Neural progenitor cell (in vitro differentiated cells): ENCODE results near the gene PPP1R9B. TPM values are rescaled to one million over a fixed set of nuclear protein-coding genes. Genes with fewer than 3 reads are reported as not detected.

Source experiments
- DNase-seq: peaks from one replicate; pipeline ENCODE4 v3.0.0-alpha.2; 2016; ENCODE audit warnings: low spot score
- H2AFZ ChIP-seq: fragments of 200-600 bp; sonication (generic); replicated peaks from 2 replicates; pipeline ENCODE4 v1.6.1; 2016; ENCODE audit warnings: antibody characterized with exemption
- H3F3A ChIP-seq: fragments of 200-600 bp; sonication (generic); 2 replicates; pipeline ENCODE4 v1.6.1; 2016; ENCODE audit warnings: antibody characterized with exemption, low read depth
- H3K27ac ChIP-seq: fragments of 200-600 bp; sonication (generic); 2 replicates; pipeline ENCODE4 v1.5.1; 2016; ENCODE audit warnings: mild to moderate bottlenecking
- H3K27me3 ChIP-seq: fragments of 200-600 bp; sonication (generic); 2 replicates; pipeline ENCODE4 v1.6.1; 2016; ENCODE audit warnings: mild to moderate bottlenecking, moderate library complexity
- H3K36me3 ChIP-seq: fragments of 200-600 bp; sonication (generic); 2 replicates; pipeline ENCODE4 v1.5.1; 2016
- H3K4me1 ChIP-seq: fragments of 200-600 bp; sonication (generic); 2 replicates; pipeline ENCODE4 v1.6.1; 2016; ENCODE audit warnings: mixed run types
- H3K4me2 ChIP-seq: fragments of 200-600 bp; sonication (generic); 2 replicates; pipeline ENCODE4 v1.6.1; 2016
- H3K4me3 ChIP-seq: fragments of 200-600 bp; sonication (generic); 2 replicates; pipeline ENCODE4 v1.5.1; 2016
- H3K79me2 ChIP-seq: fragments of 200-600 bp; sonication (generic); 2 replicates; pipeline ENCODE4 v1.6.1; 2016; ENCODE audit warnings: low read depth
- H3K9ac ChIP-seq: fragments of 200-600 bp; sonication (generic); 2 replicates; pipeline ENCODE4 v1.6.1; 2016
- H3K9me3 ChIP-seq: fragments of 200-600 bp; sonication (generic); 2 replicates; pipeline ENCODE4 v1.5.1; 2016; ENCODE audit warnings: low read depth
- H4K20me1 ChIP-seq: fragments of 200-600 bp; sonication (generic); 2 replicates; pipeline ENCODE4 v1.6.1; 2016; ENCODE audit warnings: low read depth
- H3K27ac Mint-ChIP-seq: 3 replicates; pipeline ENCODE4 v1.8.0; 2021; ENCODE audit warnings: mixed read lengths
- H3K27me3 Mint-ChIP-seq: 2 replicates; pipeline ENCODE4 v1.8.0; 2022; ENCODE audit warnings: low read depth, mild to moderate bottlenecking, inconsistent platforms, moderate library complexity, mixed read lengths; ENCODE audit not compliant: insufficient read depth
- H3K36me3 Mint-ChIP-seq: 3 replicates; pipeline ENCODE4 v1.8.0; 2021; ENCODE audit warnings: mixed read lengths
- H3K4me1 Mint-ChIP-seq: 3 replicates; pipeline ENCODE4 v1.8.0; 2021; ENCODE audit warnings: mixed read lengths
- H3K4me3 Mint-ChIP-seq: 3 replicates; pipeline ENCODE4 v1.8.0; 2021; ENCODE audit warnings: mild to moderate bottlenecking, moderate library complexity, mixed read lengths
- H3K9me3 Mint-ChIP-seq: 3 replicates; pipeline ENCODE4 v1.8.0; 2020; ENCODE audit warnings: mixed read lengths
- CTCF ChIP-seq: fragments of 200-600 bp; sonication (generic); IDR thresholded peaks from 2 replicates; pipeline ENCODE4 v1.5.1; 2017; ENCODE audit warnings: antibody characterized with exemption, mild to moderate bottlenecking
- EZH2 ChIP-seq: fragments of 200-600 bp; sonication (generic); IDR thresholded peaks from 2 replicates; pipeline ENCODE4 v1.6.1; 2017; ENCODE audit warnings: antibody characterized with exemption, mild to moderate bottlenecking, moderate library complexity
- EZH2phosphoT487 ChIP-seq: fragments of 200-600 bp; sonication (generic); IDR thresholded peaks from 2 replicates; pipeline ENCODE4 v1.6.1; 2017; ENCODE audit warnings: antibody characterized with exemption
- total RNA-seq: library from RNA; depleted of rRNA; stranded (reverse); fragments of >200 nt; gene quantifications from 2 replicates; pipeline ENCODE4 v1.2.3, GENCODE V29; 2015; ENCODE audit warnings: low replicate concordance

Gene PPP1R9B
- total RNA-seq, 1 donor from 2014 or later, result 12.0 TPM

DNA sequence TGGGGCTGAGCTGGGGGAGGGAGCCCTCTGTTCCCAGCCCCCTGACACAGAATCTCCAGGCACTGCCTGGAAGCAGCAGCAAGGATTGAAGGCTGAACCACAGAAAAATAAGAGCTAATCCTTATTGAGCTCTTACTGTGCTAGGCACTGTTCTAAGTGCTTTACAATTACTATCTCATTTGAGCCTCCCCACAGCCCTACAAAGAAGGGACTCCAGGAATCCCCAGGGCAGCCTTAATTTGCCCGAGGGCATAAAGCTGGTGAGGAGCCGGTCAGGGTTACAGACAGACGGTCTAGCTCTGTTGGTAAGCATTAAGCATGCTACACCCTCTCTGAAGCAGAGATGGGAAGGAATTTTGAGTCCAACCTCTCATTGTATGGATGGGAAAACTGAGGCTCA lies 27.5 kb downstream of the PPP1R9B start:
- Histone ChIP-seq H3K9me3 (no peaks in the 10 kb centered on the region), H3K4me3 (no peak overlapping the region), H3F3A (peaks cover 46% of the 10 kb centered on the region), H3K9ac (no peak overlapping the region), H2AFZ (no peak overlapping the region), H3K36me3 (no peaks in the 10 kb centered on the region), H3K27me3 (peaks cover 16% of the 10 kb centered on the region), H3K27ac (peak overlapping the region; percentile 64), H3K79me2 (peaks cover 9% of the 10 kb centered on the region), H3K4me1 (peaks cover 31% of the 10 kb centered on the region), H3K4me2 (peak overlapping the region; percentile 50), H4K20me1 (peaks cover 15% of the 10 kb centered on the region)
- H3K4me3 Mint-ChIP-seq, result no peak overlapping the region
- peaks cover 6% of the 10 kb centered on the region for H3K27me3 Mint-ChIP-seq
- H3K36me3 Mint-ChIP-seq, result peaks cover 14% of the 10 kb centered on the region
- DNase-seq, result peak; percentile 66
- H3K4me1 Mint-ChIP-seq, result peaks cover 48% of the 10 kb centered on the region
- H3K27ac Mint-ChIP-seq, result peak overlapping the region; percentile 43
- TF ChIP-seq EZH2, result no peak
- no peak for TF ChIP-seq CTCF
- TF ChIP-seq EZH2phosphoT487, result peak; percentile 27
- H3K9me3 Mint-ChIP-seq, result no peaks in the 10 kb centered on the region

DNA sequence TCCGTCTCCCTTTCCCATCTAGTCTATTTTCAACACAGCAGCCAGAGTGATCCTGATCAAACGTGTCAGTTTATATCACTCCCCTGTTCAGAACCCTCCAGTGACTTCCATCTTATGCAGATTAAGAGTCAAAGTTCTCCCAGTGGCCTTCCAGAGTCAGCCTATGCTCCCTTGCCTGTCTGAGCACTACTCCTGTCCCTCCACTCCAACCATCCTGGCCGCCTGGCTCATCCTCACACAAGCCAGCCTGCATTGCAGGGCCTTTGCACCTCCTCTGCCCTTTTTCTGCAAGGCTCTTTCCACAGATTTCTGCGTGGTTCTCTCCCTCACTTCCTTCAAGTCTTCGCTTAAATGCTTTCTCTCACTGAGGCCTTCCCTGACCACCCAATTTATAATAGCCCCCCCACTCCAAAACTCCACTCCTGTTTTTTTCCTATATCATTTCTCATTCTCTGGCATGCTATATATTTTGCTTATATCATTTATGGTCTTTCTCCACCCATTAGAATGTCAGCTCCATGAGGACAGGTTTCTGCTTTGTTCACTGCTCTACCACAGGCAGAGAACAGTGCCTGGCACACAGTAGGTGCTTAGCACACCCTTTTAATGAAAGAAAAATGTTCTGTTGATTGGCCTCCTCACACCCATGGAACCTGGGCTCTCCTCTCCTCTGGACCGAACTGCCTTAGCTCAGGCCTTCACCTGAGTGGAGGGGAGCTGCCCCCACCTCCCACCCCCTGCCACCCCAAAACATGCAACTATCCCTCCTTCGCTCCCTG lies 29.8 kb downstream of the PPP1R9B start:
- H3K9me3 Mint-ChIP-seq, result no peaks in the 10 kb centered on the region
- H3K9ac ChIP-seq, result no peak overlapping the region
- H3K79me2 ChIP-seq, result no peaks in the 10 kb centered on the region
- H3K27ac ChIP-seq, result no peak overlapping the region
- no peaks in the 10 kb centered on the region for H3K36me3 ChIP-seq
- peaks cover 15% of the 10 kb centered on the region for H4K20me1 ChIP-seq
- H3K4me1 ChIP-seq, result peaks cover 35% of the 10 kb centered on the region
- H3K9me3 ChIP-seq, result no peaks in the 10 kb centered on the region
- H3K4me2 ChIP-seq, result no peak overlapping the region
- peaks cover 45% of the 10 kb centered on the region for H3K4me1 Mint-ChIP-seq
- peaks cover 17% of the 10 kb centered on the region for H3K27me3 Mint-ChIP-seq
- H3K4me3 ChIP-seq, result no peak overlapping the region
- peaks cover 60% of the 10 kb centered on the region for H3F3A ChIP-seq
- no peak for TF ChIP-seq CTCF
- no peak for TF ChIP-seq EZH2
- TF ChIP-seq EZH2phosphoT487, result no peak
- no peak overlapping the region for H3K27ac Mint-ChIP-seq
- H3K36me3 Mint-ChIP-seq, result peaks cover 19% of the 10 kb centered on the region
- no peak for DNase-seq
- H3K4me3 Mint-ChIP-seq, result no peak overlapping the region
- no peak overlapping the region for H2AFZ ChIP-seq
- peaks cover 29% of the 10 kb centered on the region for H3K27me3 ChIP-seq

DNA sequence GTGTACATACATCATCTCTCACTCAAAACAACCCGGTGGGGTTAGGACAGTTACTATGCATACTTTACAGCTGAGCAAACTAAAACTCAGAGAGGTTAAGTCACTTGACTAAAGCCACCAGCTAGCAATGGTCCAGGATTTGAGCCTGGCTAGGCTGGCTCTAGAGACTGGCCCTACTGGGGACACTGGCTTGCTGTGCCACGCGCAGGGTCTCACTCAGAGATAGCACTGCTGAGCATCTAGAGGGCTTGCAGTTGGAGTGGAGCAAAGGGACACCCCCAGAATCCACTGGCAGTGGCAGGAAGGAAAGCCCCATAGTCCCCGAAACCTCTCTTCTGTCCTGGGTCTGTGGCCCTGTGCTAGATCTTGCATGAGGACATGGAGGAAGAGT lies 31.7 kb downstream of the PPP1R9B start:
- Mint-ChIP-seq H3K4me1 (peaks cover 39% of the 10 kb centered on the region), H3K27me3 (peaks cover 14% of the 10 kb centered on the region), H3K36me3 (peaks cover 16% of the 10 kb centered on the region)

More for the DNA sequence above, 31.7 kb downstream of the PPP1R9B start:
- H3K9me3 Mint-ChIP-seq, result no peaks in the 10 kb centered on the region
- no peak overlapping the region for H3K9ac ChIP-seq
- peaks cover 15% of the 10 kb centered on the region for H4K20me1 ChIP-seq
- no peak overlapping the region for H3K27ac Mint-ChIP-seq
- no peak overlapping the region for H3K27ac ChIP-seq
- H3F3A ChIP-seq, result peaks cover 57% of the 10 kb centered on the region
- H3K79me2 ChIP-seq, result no peaks in the 10 kb centered on the region
- H3K4me1 ChIP-seq, result peaks cover 33% of the 10 kb centered on the region
- H3K27me3 ChIP-seq, result peaks cover 29% of the 10 kb centered on the region
- H2AFZ ChIP-seq, result no peak overlapping the region
- no peak overlapping the region for H3K4me3 ChIP-seq
- H3K4me2 ChIP-seq, result no peak overlapping the region
- no peaks in the 10 kb centered on the region for H3K36me3 ChIP-seq
- DNase-seq, result no peak
- no peak overlapping the region for H3K4me3 Mint-ChIP-seq
- TF ChIP-seq EZH2, result no peak
- no peak for TF ChIP-seq CTCF
- TF ChIP-seq EZH2phosphoT487, result no peak
- H3K9me3 ChIP-seq, result no peaks in the 10 kb centered on the region
